ENCODE measurements around the gene KRT31. TPM values are rescaled to one million over a fixed set of nuclear protein-coding genes. Genes with fewer than 3 reads are reported as not detected.

KRT31 gene
- total RNA-seq, 2 experiments from 2014 or later, result not detected

DNA sequence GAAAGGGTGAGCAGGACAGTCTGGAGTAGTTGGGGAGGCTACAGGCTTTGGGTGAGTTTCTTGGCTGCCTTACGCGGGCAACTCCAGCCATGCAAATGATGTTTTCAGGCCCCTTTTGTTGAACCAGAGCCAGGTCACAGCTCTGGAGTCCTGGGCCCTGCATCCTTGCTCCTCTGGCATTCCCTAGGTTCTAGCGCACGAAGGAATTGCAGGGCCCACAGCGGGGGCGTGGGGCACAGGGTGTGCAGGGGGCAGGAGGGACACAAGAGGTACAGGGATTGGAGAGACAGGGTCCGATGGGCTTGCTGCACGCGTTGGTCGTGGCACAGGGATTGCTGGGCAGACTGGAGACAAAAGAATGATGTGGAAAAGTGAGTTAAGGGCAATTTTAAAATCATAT is 3.6 kb downstream of the KRT31 start:
- CTCF ChIA-PET, result no interaction called here
- H3K4me3 ChIP-seq (ENCODE audit: low read length), result no peak overlapping the region
- Mint-ChIP-seq H3K36me3 (ENCODE audit: low read depth) (no peaks in the 10 kb centered on the region), H3K27ac (no peak overlapping the region), H3K27me3 (peaks cover 9% of the 10 kb centered on the region), H3K9me3 (peaks cover 2% of the 10 kb centered on the region), H3K4me3 (no peak overlapping the region), H3K4me1 (ENCODE audit: low read depth) (peaks cover 4% of the 10 kb centered on the region)
- no peaks in the 10 kb centered on the region for H3K36me3 ChIP-seq (ENCODE audit: insufficient read depth, low read length)
- TF ChIP-seq, protein P1, sequence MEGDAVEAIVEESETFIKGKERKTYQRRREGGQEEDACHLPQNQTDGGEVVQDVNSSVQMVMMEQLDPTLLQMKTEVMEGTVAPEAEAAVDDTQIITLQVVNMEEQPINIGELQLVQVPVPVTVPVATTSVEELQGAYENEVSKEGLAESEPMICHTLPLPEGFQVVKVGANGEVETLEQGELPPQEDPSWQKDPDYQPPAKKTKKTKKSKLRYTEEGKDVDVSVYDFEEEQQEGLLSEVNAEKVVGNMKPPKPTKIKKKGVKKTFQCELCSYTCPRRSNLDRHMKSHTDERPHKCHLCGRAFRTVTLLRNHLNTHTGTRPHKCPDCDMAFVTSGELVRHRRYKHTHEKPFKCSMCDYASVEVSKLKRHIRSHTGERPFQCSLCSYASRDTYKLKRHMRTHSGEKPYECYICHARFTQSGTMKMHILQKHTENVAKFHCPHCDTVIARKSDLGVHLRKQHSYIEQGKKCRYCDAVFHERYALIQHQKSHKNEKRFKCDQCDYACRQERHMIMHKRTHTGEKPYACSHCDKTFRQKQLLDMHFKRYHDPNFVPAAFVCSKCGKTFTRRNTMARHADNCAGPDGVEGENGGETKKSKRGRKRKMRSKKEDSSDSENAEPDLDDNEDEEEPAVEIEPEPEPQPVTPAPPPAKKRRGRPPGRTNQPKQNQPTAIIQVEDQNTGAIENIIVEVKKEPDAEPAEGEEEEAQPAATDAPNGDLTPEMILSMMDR (IDR thresholded peaks at IDR 0.05), result no peak
- intact Hi-C loops (cut with DNase I, micrococcal nuclease), result no loop called here
- H3K27ac ChIP-seq (ENCODE audit: low read depth in 1 of 2, low read length in 2 of 2), result no peak overlapping the region
- no peaks in the 10 kb centered on the region for H3K27me3 ChIP-seq (ENCODE audit: control insufficient read depth in 1 of 2, insufficient read depth in 2 of 2, low read length in 2 of 2)
- POLR2A ChIA-PET, result no interaction called here
- no peak for DNase-seq
- H3K4me1 ChIP-seq (ENCODE audit: insufficient read depth, low read length), result no peaks in the 10 kb centered on the region
- no peak for ATAC-seq (ENCODE audit: poor library complexity)
- H3K9me3 ChIP-seq (ENCODE audit: control insufficient read depth in 1 of 2, insufficient read depth in 1 of 2, low read length in 2 of 2), result no peaks in the 10 kb centered on the region

DNA sequence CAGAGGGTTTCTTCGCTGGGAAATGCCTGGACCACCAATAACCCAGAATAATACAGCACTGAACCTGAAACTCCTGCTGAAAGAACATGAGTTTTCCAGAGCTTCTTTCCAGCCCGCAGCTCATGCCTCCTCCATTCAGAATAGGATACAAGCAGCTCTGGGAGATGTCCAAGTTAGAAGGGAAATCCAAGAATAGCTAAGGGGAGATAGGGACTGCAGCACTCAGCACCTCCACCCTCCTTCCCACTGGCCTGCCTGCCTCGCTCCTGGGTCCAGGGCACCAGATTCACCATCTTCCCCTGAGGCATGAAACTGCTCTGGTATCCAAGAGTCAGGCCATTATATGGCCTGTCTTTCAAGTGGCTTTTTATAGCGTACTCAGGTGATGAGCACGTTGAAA is 4.1 kb downstream of the KRT31 start:
- no peak overlapping the region for H3K4me3 ChIP-seq (ENCODE audit: low read length)
- no peak overlapping the region for H3K27ac ChIP-seq (ENCODE audit: low read depth in 1 of 2, low read length in 2 of 2)
- no peaks in the 10 kb centered on the region for H3K9me3 ChIP-seq (ENCODE audit: control insufficient read depth in 1 of 2, insufficient read depth in 1 of 2, low read length in 2 of 2)
- intact Hi-C loops (cut with DNase I, micrococcal nuclease), result no loop called here
- no peaks in the 10 kb centered on the region for H3K27me3 ChIP-seq (ENCODE audit: control insufficient read depth in 1 of 2, insufficient read depth in 2 of 2, low read length in 2 of 2)
- peaks cover 2% of the 10 kb centered on the region for H3K9me3 Mint-ChIP-seq
- DNase-seq (no peak), ATAC-seq (ENCODE audit: poor library complexity) (no peak)
- ChIA-PET POLR2A (no interaction called here), CTCF (no interaction called here)
- no peaks in the 10 kb centered on the region for H3K36me3 ChIP-seq (ENCODE audit: insufficient read depth, low read length)
- peaks cover 4% of the 10 kb centered on the region for H3K4me1 Mint-ChIP-seq (ENCODE audit: low read depth)
- H3K27me3 Mint-ChIP-seq, result peaks cover 9% of the 10 kb centered on the region
- peaks cover 1% of the 10 kb centered on the region for H3K36me3 Mint-ChIP-seq (ENCODE audit: low read depth)
- H3K4me1 ChIP-seq (ENCODE audit: insufficient read depth, low read length), result no peaks in the 10 kb centered on the region
- H3K4me3 Mint-ChIP-seq, result no peak overlapping the region
- H3K27ac Mint-ChIP-seq, result no peak overlapping the region
- TF ChIP-seq, protein P1 (IDR thresholded peaks at IDR 0.05), result no peak

DNA sequence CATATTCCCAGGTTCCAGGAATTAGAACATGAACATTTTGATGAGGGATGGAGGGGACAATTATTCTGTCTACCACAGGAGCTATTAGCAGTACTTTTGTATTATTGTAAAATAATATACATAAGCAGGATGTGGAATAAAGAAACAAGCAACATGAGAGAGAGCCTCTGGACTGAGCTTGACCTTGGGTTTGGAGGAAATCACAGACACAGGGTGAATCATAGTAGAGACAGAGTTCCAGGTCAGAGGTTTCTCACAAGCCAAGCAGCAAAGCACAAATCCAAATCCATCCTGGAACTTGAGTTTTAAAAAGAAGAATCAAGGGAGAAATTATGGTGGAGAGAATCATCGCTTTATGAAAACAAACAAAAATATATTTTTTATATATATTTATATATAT is 5.1 kb downstream of the KRT31 start:
- peaks cover 3% of the 10 kb centered on the region for H3K36me3 Mint-ChIP-seq (ENCODE audit: low read depth)
- no peak overlapping the region for H3K4me3 Mint-ChIP-seq
- Histone ChIP-seq H3K27me3 (ENCODE audit: control insufficient read depth in 1 of 2, insufficient read depth in 2 of 2, low read length in 2 of 2) (no peaks in the 10 kb centered on the region), H3K27ac (ENCODE audit: low read depth in 1 of 2, low read length in 2 of 2) (no peak overlapping the region), H3K4me3 (ENCODE audit: low read length) (no peak overlapping the region), H3K36me3 (ENCODE audit: insufficient read depth, low read length) (no peaks in the 10 kb centered on the region), H3K4me1 (ENCODE audit: insufficient read depth, low read length) (no peaks in the 10 kb centered on the region), H3K9me3 (ENCODE audit: control insufficient read depth in 1 of 2, insufficient read depth in 1 of 2, low read length in 2 of 2) (no peaks in the 10 kb centered on the region)
- ATAC-seq (ENCODE audit: poor library complexity) (no peak), DNase-seq (no peak)
- H3K27ac Mint-ChIP-seq, result no peak overlapping the region
- POLR2A ChIA-PET, result no interaction called here
- TF ChIP-seq, protein P1 (IDR thresholded peaks at IDR 0.05), result no peak
- peaks cover 9% of the 10 kb centered on the region for H3K27me3 Mint-ChIP-seq
- peaks cover 5% of the 10 kb centered on the region for H3K9me3 Mint-ChIP-seq
- CTCF ChIA-PET, result no interaction called here
- H3K4me1 Mint-ChIP-seq (ENCODE audit: low read depth), result peaks cover 4% of the 10 kb centered on the region
- intact Hi-C loops (cut with DNase I, micrococcal nuclease), result no loop called here
